Parathyroid adenoma (tissue), 2 donors: ENCODE data around the gene SLC25A21.
"Not testable (repeated sequence)": the region's sequence is repeated elsewhere in the genome, so short reads cannot be mapped to it uniquely, and the experiment has no call there.

Source experiments
- H2AFZ ChIP-seq: fragments of 300-600 bp; sonication (generic); one replicate; pipeline ENCODE4 v1.7.0; 2017; ENCODE audit warnings: antibody characterized with exemption, mild to moderate bottlenecking
- H3K27ac ChIP-seq: fragments of 300-600 bp; sonication (generic); one replicate; pipeline ENCODE4 v1.7.0; 2017
- H3K27me3 ChIP-seq: fragments of 300-600 bp; sonication (generic); one replicate; pipeline ENCODE4 v1.7.0; 2017; ENCODE audit warnings: low read length; ENCODE audit not compliant: control insufficient read depth, insufficient read depth
- H3K36me3 ChIP-seq: fragments of 300-600 bp; sonication (generic); one replicate; pipeline ENCODE4 v1.7.0; 2017; ENCODE audit warnings: low read length; ENCODE audit not compliant: control insufficient read depth, insufficient read depth
- H3K4me1 ChIP-seq: fragments of 300-600 bp; sonication (generic); one replicate; pipeline ENCODE4 v1.7.0; 2017; ENCODE audit warnings: control low read depth
- H3K4me2 ChIP-seq: fragments of 300-600 bp; sonication (generic); one replicate; pipeline ENCODE4 v1.7.0; 2017; ENCODE audit warnings: low read length
- H3K4me3 ChIP-seq: fragments of 300-600 bp; sonication (generic); one replicate; pipeline ENCODE4 v1.7.0; 2017; ENCODE audit warnings: low read depth, low read length
- H3K79me2 ChIP-seq: fragments of 300-600 bp; sonication (generic); one replicate; pipeline ENCODE4 v1.7.0; 2017; ENCODE audit warnings: control low read depth
- H3K9ac ChIP-seq: fragments of 300-600 bp; sonication (generic); one replicate; pipeline ENCODE4 v1.7.0; 2017; ENCODE audit warnings: mild to moderate bottlenecking
- H3K9me3 ChIP-seq: fragments of 300-600 bp; sonication (generic); one replicate; pipeline ENCODE4 v1.7.0; 2017; ENCODE audit warnings: low read length; ENCODE audit not compliant: control insufficient read depth
- CTCF ChIP-seq: fragments of 300-600 bp; sonication (generic); IDR thresholded peaks from one replicate; pipeline ENCODE4 v1.7.0; 2017; ENCODE audit warnings: antibody characterized with exemption, mild to moderate bottlenecking
- donor health status: primary hyperparathyroidism.

The SLC25A21 gene

DNA sequence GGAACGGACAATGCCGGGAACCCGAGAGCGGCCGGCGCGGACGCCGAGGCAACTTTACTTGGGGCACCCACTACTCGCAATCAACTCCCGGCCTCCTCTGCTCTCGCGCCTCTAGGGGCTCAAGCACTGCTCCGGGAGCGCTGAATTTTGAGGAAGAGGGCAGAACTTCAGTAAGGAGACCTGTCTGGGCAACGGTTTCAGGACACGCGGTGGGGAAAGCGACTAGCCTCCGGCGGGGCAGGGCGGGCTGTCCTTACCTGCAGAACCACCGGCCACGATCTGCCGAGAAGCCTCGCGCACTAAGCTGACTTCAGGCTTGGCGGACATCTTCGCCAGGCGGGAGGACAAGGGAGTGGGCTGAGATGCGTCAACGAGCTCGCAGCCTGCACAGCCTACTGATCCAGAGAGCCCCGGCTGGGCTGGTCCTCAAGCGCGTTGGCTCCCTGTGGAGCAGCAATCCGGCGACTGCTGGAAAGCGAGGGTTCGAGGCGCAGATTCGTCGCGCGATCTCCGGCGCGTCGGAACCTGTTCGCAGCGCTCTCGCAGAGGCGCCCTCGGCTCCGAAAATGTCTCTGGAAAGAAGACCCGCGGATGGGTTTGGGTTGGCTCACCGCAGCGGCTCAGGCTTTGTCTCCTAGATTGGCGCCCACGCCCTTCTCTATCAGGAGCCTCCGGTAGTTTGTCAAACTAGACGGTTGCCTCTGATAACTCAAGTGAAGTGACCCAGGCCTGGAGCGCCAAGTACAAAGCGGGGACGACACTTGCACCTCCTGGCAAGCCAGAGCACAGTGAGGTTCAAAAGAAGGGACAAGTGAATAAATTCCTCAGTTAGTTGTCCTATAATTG lies at the start of gene SLC25A21:
TSS of gene SLC25A21 (minus strand) at position 583 of the 846 bp plus-strand sequence.
- H3K9ac ChIP-seq = peak within 1 kb of the TSS; percentile 91
- H3K79me2 ChIP-seq = no peaks in the 10 kb centered on the region
- H2AFZ ChIP-seq = peak within 1 kb of the TSS; percentile 89
- H3K27me3 ChIP-seq = no peaks in the 10 kb centered on the region
- H3K4me3 ChIP-seq = peak within 1 kb of the TSS; percentile 73
- peak within 1 kb of the TSS; percentile 96 for H3K27ac ChIP-seq
- peak within 1 kb of the TSS; percentile 74 for H3K4me2 ChIP-seq
- no peaks in the 10 kb centered on the region for H3K9me3 ChIP-seq
- H3K4me1 ChIP-seq = no peaks in the 10 kb centered on the region
- H3K36me3 ChIP-seq = no peaks in the 10 kb centered on the region
- no peak for TF ChIP-seq CTCF

GRCh38 chr14:37221073-37221472 lies 48.7 kb upstream of the SLC25A21 start:
- no peaks in the 10 kb centered on the region for H3K4me1 ChIP-seq
- H3K27ac ChIP-seq = no peak overlapping the region
- no peaks in the 10 kb centered on the region for H3K36me3 ChIP-seq
- no peak overlapping the region for H2AFZ ChIP-seq
- H3K4me2 ChIP-seq = no peak overlapping the region
- TF ChIP-seq CTCF = no peak
- no peak overlapping the region for H3K9ac ChIP-seq
- H3K79me2 ChIP-seq = no peaks in the 10 kb centered on the region
- H3K27me3 ChIP-seq = no peaks in the 10 kb centered on the region
- H3K9me3 ChIP-seq = no peaks in the 10 kb centered on the region
- H3K4me3 ChIP-seq = no peak overlapping the region

DNA sequence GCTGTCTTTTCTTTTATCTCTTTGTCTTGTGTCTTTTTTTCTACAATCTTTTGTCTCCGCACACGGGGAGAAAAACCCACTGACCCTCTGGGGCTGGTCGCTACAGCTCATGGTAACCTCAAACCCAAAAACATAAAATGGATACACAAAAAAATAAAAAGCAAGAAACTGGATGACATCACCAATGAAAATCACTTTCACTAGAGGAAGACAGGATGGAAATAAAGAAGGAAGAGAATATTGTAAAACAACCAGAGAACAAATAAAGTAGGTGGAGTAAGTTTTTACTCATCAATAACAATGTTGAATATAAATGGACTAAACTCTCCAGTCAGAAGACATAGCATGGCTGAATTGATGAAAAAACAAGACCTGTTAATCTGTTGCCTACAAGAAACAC lies 42.9 kb upstream of the SLC25A21 start:
- H3K36me3 ChIP-seq = no peaks in the 10 kb centered on the region
- H3K27ac ChIP-seq = no peak overlapping the region
- H3K9me3 ChIP-seq = no peaks in the 10 kb centered on the region
- no peaks in the 10 kb centered on the region for H3K4me1 ChIP-seq
- no peak overlapping the region for H3K4me2 ChIP-seq
- H3K9ac ChIP-seq = no peak overlapping the region
- no peaks in the 10 kb centered on the region for H3K27me3 ChIP-seq
- no peak overlapping the region for H3K4me3 ChIP-seq
- no peak overlapping the region for H2AFZ ChIP-seq
- no peak for TF ChIP-seq CTCF
- peaks cover 4% of the 10 kb centered on the region for H3K79me2 ChIP-seq

- Histone ChIP-seq H3K27ac (no peak overlapping the region), H3K9me3 (no peaks in the 10 kb centered on the region), H3K4me2 (no peak overlapping the region), H3K36me3 (no peaks in the 10 kb centered on the region), H3K4me3 (no peak overlapping the region), H3K79me2 (peaks cover 4% of the 10 kb centered on the region), H3K9ac (no peak overlapping the region), H3K27me3 (no peaks in the 10 kb centered on the region), H2AFZ (no peak overlapping the region), H3K4me1 (no peaks in the 10 kb centered on the region)
- no peak for TF ChIP-seq CTCF
Observed at GRCh38 chr14:37213016-37213415, 40.6 kb upstream of the SLC25A21 start.

GRCh38 chr14:37210448-37210847 lies 38.0 kb upstream of the SLC25A21 start:
- no peak for TF ChIP-seq CTCF
- H2AFZ ChIP-seq = no peak overlapping the region
- H3K9me3 ChIP-seq = no peaks in the 10 kb centered on the region
- no peaks in the 10 kb centered on the region for H3K27me3 ChIP-seq
- H3K27ac ChIP-seq = no peak overlapping the region
- H3K36me3 ChIP-seq = no peaks in the 10 kb centered on the region
- H3K4me2 ChIP-seq = no peak overlapping the region
- no peak overlapping the region for H3K9ac ChIP-seq
- no peak overlapping the region for H3K4me3 ChIP-seq
- peaks cover 16% of the 10 kb centered on the region for H3K79me2 ChIP-seq
- no peaks in the 10 kb centered on the region for H3K4me1 ChIP-seq

DNA sequence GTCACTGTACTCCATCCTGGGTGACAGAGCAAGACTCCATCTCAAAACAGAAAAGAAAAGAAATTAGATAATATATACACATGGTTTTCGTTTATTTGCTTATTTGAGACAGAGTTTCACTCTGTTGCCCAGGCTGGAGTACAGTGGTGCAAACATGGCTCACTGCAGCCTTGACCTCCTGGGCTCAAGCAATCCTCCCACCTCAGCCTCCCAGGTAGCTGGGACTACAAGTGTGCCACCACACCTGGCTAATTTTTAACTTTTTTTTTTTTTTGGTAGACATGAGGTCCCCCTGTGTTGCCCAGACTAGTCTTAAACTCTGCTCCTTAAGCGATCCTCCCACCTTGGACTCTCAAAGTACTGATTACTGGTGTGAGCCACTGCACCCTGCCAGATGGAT lies 37.2 kb upstream of the SLC25A21 start:
- not testable (repeated sequence) for H3K27ac ChIP-seq, H3K27me3 ChIP-seq, H3K9me3 ChIP-seq, H2AFZ ChIP-seq, H3K4me3 ChIP-seq, H3K36me3 ChIP-seq, H3K4me2 ChIP-seq, H3K4me1 ChIP-seq, H3K9ac ChIP-seq
- H3K79me2 ChIP-seq = peaks cover 16% of the 10 kb centered on the region
